Muscle layer of colon (tissue), 2 donors: ENCODE results near the gene GRK2.
A peak's percentile ranks its signal among the peaks of the same experiment; 100 is the strongest.
"Not testable (repeated sequence)": the region's sequence is repeated elsewhere in the genome, so short reads cannot be mapped to it uniquely, and the experiment has no call there.

ENCODE experiments used
- H3K27ac ChIP-seq: one replicate; pipeline ENCODE4 v1.7.0; 2013; ENCODE audit warnings: low read depth, mild to moderate bottlenecking, low read length, moderate library complexity
- H3K27me3 ChIP-seq, 2 donors: one replicate each; pipeline ENCODE4 v1.7.0; 2013; ENCODE audit warnings: low read length in 2 of 2, mild to moderate bottlenecking in 2 of 2; ENCODE audit not compliant: insufficient read depth in 2 of 2, control insufficient read depth in 1 of 2
- H3K36me3 ChIP-seq: one replicate; pipeline ENCODE4 v1.7.0; 2013; ENCODE audit warnings: mild to moderate bottlenecking, low read length; ENCODE audit not compliant: insufficient read depth
- H3K4me1 ChIP-seq: one replicate; pipeline ENCODE4 v1.7.0; 2013; ENCODE audit warnings: mild to moderate bottlenecking, low read length; ENCODE audit not compliant: insufficient read depth
- H3K4me3 ChIP-seq, 2 donors: one replicate each; pipeline ENCODE4 v1.7.0; 2013; ENCODE audit warnings: low read length in 2 of 2, low read depth in 1 of 2, mild to moderate bottlenecking in 1 of 2, moderate library complexity in 1 of 2
- H3K9ac ChIP-seq: one replicate; pipeline ENCODE4 v1.7.0; 2013; ENCODE audit warnings: low read length
- H3K9me3 ChIP-seq: one replicate; pipeline ENCODE4 v1.7.0; 2013; ENCODE audit warnings: mild to moderate bottlenecking, low read length
- donor health status: abdominal sarcoma.
- donor health status: Adenocarcinoma of cecum.

Gene GRK2

GRCh38 chr11:67316882-67317204, 50.6 kb downstream of the GRK2 start:
- H3K27ac ChIP-seq = peak overlapping the region; percentile 80
- no peaks in the 10 kb centered on the region for H3K36me3 ChIP-seq
- no peaks in the 10 kb centered on the region for H3K27me3 ChIP-seq
- peak overlapping the region; percentile 81 to 85 for H3K4me3 ChIP-seq
- no peaks in the 10 kb centered on the region for H3K9me3 ChIP-seq
- H3K9ac ChIP-seq = peak overlapping the region; percentile 61
- H3K4me1 ChIP-seq = peaks cover 11% of the 10 kb centered on the region

- peak overlapping the region; percentile 61 for H3K9ac ChIP-seq
- no peaks in the 10 kb centered on the region for H3K36me3 ChIP-seq
- H3K27ac ChIP-seq = peak overlapping the region; percentile 80
- H3K9me3 ChIP-seq = no peaks in the 10 kb centered on the region
- peaks cover 11% of the 10 kb centered on the region for H3K4me1 ChIP-seq
- H3K27me3 ChIP-seq = no peaks in the 10 kb centered on the region
- peak overlapping the region; percentile 81 to 85 for H3K4me3 ChIP-seq
Observed at GRCh38 chr11:67317205-67317887, 51.1 kb downstream of the GRK2 start.

- H3K4me1 ChIP-seq = peaks cover 11% of the 10 kb centered on the region
- H3K9me3 ChIP-seq = no peaks in the 10 kb centered on the region
- H3K9ac ChIP-seq = peak overlapping the region; percentile 31
- H3K27ac ChIP-seq = peak overlapping the region; percentile 80
- no peaks in the 10 kb centered on the region for H3K36me3 ChIP-seq
- H3K27me3 ChIP-seq = no peaks in the 10 kb centered on the region
- peak overlapping the region; percentile 81 to 85 for H3K4me3 ChIP-seq
Observed at GRCh38 chr11:67317888-67318555, 51.7 kb downstream of the GRK2 start.

- Histone ChIP-seq H3K4me3 (peak overlapping the region; percentile 81 to 85), H3K9ac (peak overlapping the region; percentile 31), H3K4me1 (peaks cover 11% of the 10 kb centered on the region)
- H3K9me3 ChIP-seq, H3K27ac ChIP-seq, H3K36me3 ChIP-seq, H3K27me3 ChIP-seq: not testable (repeated sequence)
Observed at GRCh38 chr11:67318876-67319275, 52.6 kb downstream of the GRK2 start.

- Histone ChIP-seq H3K27me3 (no peaks in the 10 kb centered on the region), H3K9me3 (no peaks in the 10 kb centered on the region), H3K27ac (no peak overlapping the region), H3K36me3 (no peaks in the 10 kb centered on the region), H3K4me1 (peaks cover 11% of the 10 kb centered on the region), H3K4me3 (no peak overlapping the region), H3K9ac (no peak overlapping the region)
Observed at GRCh38 chr11:67320011-67320410, 53.7 kb downstream of the GRK2 start.

GRCh38 chr11:67320691-67321090, 54.4 kb downstream of the GRK2 start:
- no peak overlapping the region for H3K27ac ChIP-seq
- H3K27me3 ChIP-seq = no peaks in the 10 kb centered on the region
- peaks cover 11% of the 10 kb centered on the region for H3K4me1 ChIP-seq
- no peaks in the 10 kb centered on the region for H3K36me3 ChIP-seq
- H3K9me3 ChIP-seq = no peaks in the 10 kb centered on the region
- no peak overlapping the region for H3K4me3 ChIP-seq
- no peak overlapping the region for H3K9ac ChIP-seq

GRCh38 chr11:67321313-67321871, 55.1 kb downstream of the GRK2 start:
- Histone ChIP-seq H3K36me3 (no peaks in the 10 kb centered on the region), H3K27me3 (no peaks in the 10 kb centered on the region), H3K4me3 (no peak overlapping the region), H3K27ac (no peak overlapping the region), H3K9me3 (no peaks in the 10 kb centered on the region), H3K4me1 (peaks cover 11% of the 10 kb centered on the region), H3K9ac (no peak overlapping the region)

GRCh38 chr11:67322049-67322448, 55.8 kb downstream of the GRK2 start:
- Histone ChIP-seq H3K9ac (no peak overlapping the region), H3K36me3 (no peaks in the 10 kb centered on the region)

GRCh38 chr11:67323526-67323925, 57.3 kb downstream of the GRK2 start:
- H3K36me3 ChIP-seq = no peaks in the 10 kb centered on the region
- peaks cover 7% of the 10 kb centered on the region for H3K4me1 ChIP-seq
- H3K4me3 ChIP-seq = no peak overlapping the region
- no peak overlapping the region for H3K9ac ChIP-seq
- H3K27ac ChIP-seq = no peak overlapping the region
- H3K9me3 ChIP-seq = no peaks in the 10 kb centered on the region
- H3K27me3 ChIP-seq = no peaks in the 10 kb centered on the region

More at GRCh38 chr11:67322049-67322448, 55.8 kb downstream of the GRK2 start:
- H3K27me3 ChIP-seq = no peaks in the 10 kb centered on the region
- no peak overlapping the region for H3K4me3 ChIP-seq
- H3K4me1 ChIP-seq = peaks cover 11% of the 10 kb centered on the region
- no peaks in the 10 kb centered on the region for H3K9me3 ChIP-seq
- H3K27ac ChIP-seq = no peak overlapping the region

- Histone ChIP-seq H3K9me3 (no peaks in the 10 kb centered on the region), H3K4me1 (no peaks in the 10 kb centered on the region), H3K36me3 (peaks cover 8% of the 10 kb centered on the region)
Observed at GRCh38 chr11:67332081-67332691, 65.9 kb downstream of the GRK2 start.

More at GRCh38 chr11:67332081-67332691, 65.9 kb downstream of the GRK2 start:
- no peaks in the 10 kb centered on the region for H3K27me3 ChIP-seq
- no peak overlapping the region for H3K4me3 ChIP-seq
- H3K27ac ChIP-seq = no peak overlapping the region
- H3K9ac ChIP-seq = no peak overlapping the region
